Effector memory CD4-positive, alpha-beta T cell (primary cell): ENCODE results near the gene SAE1.
"Not testable (repeated sequence)": the region's sequence is repeated elsewhere in the genome, so short reads cannot be mapped to it uniquely, and the experiment has no call there.

ENCODE experiments used
- DNase-seq, 3 donors: peaks; one replicate each; pipeline ENCODE4 v3.0.0-alpha.2; 2020
- H3K27ac ChIP-seq: 2 replicates; pipeline ENCODE4 v1.7.0; 2013; ENCODE audit warnings: mild to moderate bottlenecking, low read length, moderate library complexity; ENCODE audit not compliant: insufficient read depth, poor library complexity, severe bottlenecking
- H3K27me3 ChIP-seq: replicated peaks from 2 replicates; pipeline ENCODE4 v1.7.0; 2013; ENCODE audit warnings: mild to moderate bottlenecking, low read length; ENCODE audit not compliant: insufficient read depth, control insufficient read depth, poor library complexity, severe bottlenecking
- H3K36me3 ChIP-seq: 2 replicates; pipeline ENCODE4 v1.7.0; 2013; ENCODE audit warnings: mild to moderate bottlenecking, low read length, moderate library complexity; ENCODE audit not compliant: control insufficient read depth, insufficient read depth
- H3K4me1 ChIP-seq: 2 replicates; pipeline ENCODE4 v1.7.0; 2013; ENCODE audit warnings: low read length, mild to moderate bottlenecking; ENCODE audit not compliant: control insufficient read depth, insufficient read depth, poor library complexity, severe bottlenecking
- H3K4me3 ChIP-seq: 2 replicates; pipeline ENCODE4 v1.7.0; 2013; ENCODE audit warnings: low read length, low read depth, mild to moderate bottlenecking; ENCODE audit not compliant: insufficient read depth, poor library complexity, severe bottlenecking
- H3K9me3 ChIP-seq: 2 replicates; pipeline ENCODE4 v1.7.0; 2013; ENCODE audit warnings: mild to moderate bottlenecking, low read length, moderate library complexity; ENCODE audit not compliant: control insufficient read depth

Gene SAE1

DNA sequence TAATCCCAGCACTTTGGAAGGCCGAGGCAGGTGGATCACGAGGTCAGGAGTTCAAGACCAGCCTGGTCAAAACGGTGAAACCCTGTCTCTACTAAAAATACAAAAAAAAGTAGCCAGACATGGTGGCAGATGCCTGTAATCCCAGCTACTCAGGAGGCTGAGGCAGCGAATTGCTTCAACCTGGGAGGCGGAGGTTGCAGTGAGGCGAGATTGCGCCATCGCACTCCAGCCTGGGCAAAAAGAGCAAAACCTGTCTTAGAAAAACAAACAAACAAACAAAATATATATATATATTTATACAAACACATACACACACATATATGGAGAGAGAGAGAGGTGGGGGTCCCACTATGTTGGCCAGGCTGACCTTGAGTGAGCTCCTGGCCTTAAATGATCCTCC is 122.4 kb downstream of the SAE1 start:
- H3K9me3 ChIP-seq, H3K4me3 ChIP-seq, H3K27me3 ChIP-seq, H3K27ac ChIP-seq, H3K4me1 ChIP-seq, H3K36me3 ChIP-seq, DNase-seq: not testable (repeated sequence)

DNA sequence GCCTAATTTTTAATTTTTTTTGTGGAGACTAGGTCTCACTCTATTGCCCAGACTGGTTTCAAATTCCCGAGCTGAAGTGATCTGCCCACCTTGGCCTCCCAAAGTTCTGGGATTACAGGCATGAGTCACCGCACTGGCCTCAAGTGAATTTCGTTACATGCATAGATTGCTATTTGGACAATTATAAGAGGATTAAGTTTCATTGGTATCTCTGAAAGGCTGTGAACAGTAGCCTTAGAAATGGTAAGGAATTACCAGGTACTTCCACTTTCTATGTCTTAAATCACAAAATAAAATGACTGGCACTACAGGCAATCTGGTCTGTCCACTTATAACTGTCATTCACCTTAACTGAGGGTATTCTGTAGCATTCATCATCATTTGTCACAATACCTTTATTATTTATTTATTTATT is 122.8 kb downstream of the SAE1 start:
- Histone ChIP-seq H3K9me3 (no peaks in the 10 kb centered on the region), H3K27me3 (no peaks in the 10 kb centered on the region), H3K4me3 (no peak overlapping the region), H3K36me3 (peaks cover 3% of the 10 kb centered on the region), H3K27ac (no peak overlapping the region), H3K4me1 (peaks cover 9% of the 10 kb centered on the region)
- no peak for DNase-seq

DNA sequence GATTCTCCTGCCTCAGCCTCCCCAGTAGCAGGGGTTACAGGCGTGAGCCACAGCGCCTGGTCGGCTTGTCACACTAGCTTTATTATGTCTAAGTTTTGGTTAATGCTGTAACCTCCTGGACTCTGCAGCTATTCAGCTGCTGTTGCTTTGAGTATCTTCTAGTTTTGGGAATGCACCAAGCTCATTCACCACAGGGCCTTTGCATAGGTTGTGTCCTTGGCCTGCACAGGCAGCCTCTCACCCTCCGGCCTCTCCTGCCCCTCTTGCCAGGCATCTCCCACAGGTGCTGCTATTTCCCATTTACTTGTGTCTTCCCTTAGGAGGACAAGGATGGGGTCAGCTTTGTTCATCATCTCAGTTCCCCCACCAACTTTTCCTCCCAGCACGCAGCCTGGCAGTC is 123.3 kb downstream of the SAE1 start:
- no peak for DNase-seq
- Histone ChIP-seq H3K27ac (no peak overlapping the region), H3K4me1 (peaks cover 9% of the 10 kb centered on the region), H3K27me3 (no peaks in the 10 kb centered on the region), H3K4me3 (no peak overlapping the region), H3K9me3 (no peaks in the 10 kb centered on the region), H3K36me3 (peaks cover 8% of the 10 kb centered on the region)

GRCh38 chr19:47255879-47256692 is 125.5 kb downstream of the SAE1 start, which contains the start of gene CCDC9:
CCDC9 (plus strand) TSS chr19:47256525; CDS start chr19:47258401, 1,876 bp downstream.
- peaks cover 29% of the 10 kb centered on the region for H3K36me3 ChIP-seq
- no peaks in the 10 kb centered on the region for H3K27me3 ChIP-seq
- DNase-seq, result peak in 2 of 3 donors; percentile 88 to 89
- H3K4me1 ChIP-seq, result peaks cover 9% of the 10 kb centered on the region
- H3K9me3 ChIP-seq, result no peaks in the 10 kb centered on the region
- peak within 1 kb of the TSS; percentile 58 for H3K4me3 ChIP-seq
- H3K27ac ChIP-seq, result peak within 1 kb of the TSS; percentile 81

DNA sequence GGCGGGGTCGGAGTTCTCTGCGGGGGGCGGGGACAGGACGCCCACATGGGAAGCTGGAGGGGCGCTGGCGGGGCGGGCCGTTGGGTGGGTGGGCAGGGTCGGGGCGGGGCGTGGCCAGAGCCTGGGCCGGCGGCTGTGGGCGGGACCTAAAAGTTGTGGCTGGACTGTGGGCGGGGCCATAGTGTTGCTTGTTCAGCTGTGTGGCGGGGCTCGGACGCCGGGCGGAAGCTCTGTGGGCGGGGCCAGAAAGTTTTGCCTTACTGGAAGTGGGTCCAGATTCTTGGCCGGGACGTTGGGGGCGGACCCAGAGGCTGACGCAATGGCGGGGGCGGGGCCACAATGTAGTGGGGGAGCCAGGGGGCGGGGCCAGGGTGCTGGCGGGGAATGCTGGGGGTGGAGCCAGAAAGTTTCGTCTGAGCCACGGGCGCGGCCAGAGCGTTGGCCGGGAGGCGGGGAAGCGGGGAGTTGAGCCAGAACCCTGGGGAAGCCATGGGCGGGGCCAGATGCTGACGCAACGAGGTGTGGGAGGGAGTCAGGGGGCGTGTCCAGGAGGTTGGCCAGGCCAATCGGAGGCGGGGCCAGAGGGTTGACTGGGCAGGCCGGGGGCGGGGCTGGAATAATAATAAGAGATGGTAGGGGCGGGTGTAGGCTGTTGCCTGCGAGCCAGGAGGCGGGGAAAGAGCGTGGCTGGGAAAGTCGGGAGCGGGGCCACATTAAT is 126.2 kb downstream of the SAE1 start:
- Histone ChIP-seq H3K4me1 (peaks cover 9% of the 10 kb centered on the region), H3K36me3 (peaks cover 33% of the 10 kb centered on the region), H3K27me3 (no peaks in the 10 kb centered on the region), H3K4me3 (peak overlapping the region; percentile 58), H3K27ac (peak overlapping the region; percentile 81), H3K9me3 (no peaks in the 10 kb centered on the region)
- DNase-seq, result peak; percentile 96 to 99 (median 98)

DNA sequence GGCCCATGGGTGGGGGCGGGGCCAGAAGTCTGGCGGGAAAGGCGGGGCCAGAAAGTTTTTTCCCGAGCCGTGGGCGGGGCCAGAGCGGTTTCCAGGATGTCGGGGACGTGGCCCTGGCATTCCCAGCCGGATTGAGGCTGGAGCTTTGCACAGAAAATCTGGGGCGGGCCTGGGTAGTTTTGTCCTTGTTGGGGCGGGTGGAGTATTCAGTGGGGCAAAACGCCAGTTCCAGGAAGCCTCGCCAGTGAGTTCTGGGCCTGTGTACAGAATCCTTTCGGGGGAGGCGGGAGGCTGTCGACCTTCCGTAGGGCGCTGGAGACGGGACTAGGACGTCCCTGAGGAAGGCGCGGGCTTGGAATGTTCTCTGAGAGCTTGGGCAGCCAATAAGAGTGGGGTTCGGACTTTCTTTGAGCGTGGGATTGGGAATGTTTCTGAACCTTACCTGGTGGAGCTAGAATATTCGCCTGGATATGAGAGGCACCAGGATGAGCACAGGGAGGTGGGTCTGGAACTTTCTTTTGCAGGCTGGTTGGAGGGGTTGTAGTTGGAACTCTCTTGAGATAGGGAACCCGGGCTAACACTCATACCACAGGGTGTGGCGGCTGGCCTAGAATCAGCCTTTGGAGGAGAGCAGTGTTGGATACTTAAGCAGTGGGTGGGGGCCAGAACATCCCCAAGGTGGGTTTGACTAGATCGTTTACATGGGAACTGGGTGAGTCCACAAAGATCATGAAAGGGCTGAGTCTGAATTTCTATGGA is 127.0 kb downstream of the SAE1 start:
- Histone ChIP-seq H3K4me1 (peaks cover 9% of the 10 kb centered on the region), H3K27ac (peak overlapping the region; percentile 14)

DNA sequence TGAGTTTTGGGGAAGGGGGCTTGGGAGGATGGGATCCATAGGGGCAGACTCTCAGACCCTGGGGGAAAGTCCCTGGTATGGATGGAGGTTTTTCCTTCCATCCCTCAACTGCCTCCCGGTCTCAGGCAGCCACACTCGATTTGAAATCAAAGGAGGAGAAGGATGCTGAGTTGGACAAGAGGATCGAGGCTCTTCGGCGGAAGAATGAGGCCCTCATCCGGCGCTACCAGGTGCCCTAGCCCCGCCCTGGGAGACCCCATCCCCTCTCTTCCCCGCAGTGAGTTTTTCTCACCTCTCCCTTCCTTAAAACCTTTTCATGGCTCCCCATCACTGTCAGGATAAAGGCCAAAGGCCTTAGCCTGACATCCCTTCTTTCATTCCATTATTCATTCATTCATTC is 127.8 kb downstream of the SAE1 start:
- Histone ChIP-seq H3K9me3 (no peaks in the 10 kb centered on the region), H3K4me3 (no peak overlapping the region), H3K4me1 (peaks cover 9% of the 10 kb centered on the region), H3K27ac (no peak overlapping the region), H3K36me3 (peaks cover 37% of the 10 kb centered on the region), H3K27me3 (no peaks in the 10 kb centered on the region)
- no peak for DNase-seq

More for the DNA sequence above, 127.0 kb downstream of the SAE1 start:
- peak overlapping the region; percentile 58 for H3K4me3 ChIP-seq
- peaks cover 33% of the 10 kb centered on the region for H3K36me3 ChIP-seq
- DNase-seq, result no peak
- no peaks in the 10 kb centered on the region for H3K9me3 ChIP-seq
- no peaks in the 10 kb centered on the region for H3K27me3 ChIP-seq

DNA sequence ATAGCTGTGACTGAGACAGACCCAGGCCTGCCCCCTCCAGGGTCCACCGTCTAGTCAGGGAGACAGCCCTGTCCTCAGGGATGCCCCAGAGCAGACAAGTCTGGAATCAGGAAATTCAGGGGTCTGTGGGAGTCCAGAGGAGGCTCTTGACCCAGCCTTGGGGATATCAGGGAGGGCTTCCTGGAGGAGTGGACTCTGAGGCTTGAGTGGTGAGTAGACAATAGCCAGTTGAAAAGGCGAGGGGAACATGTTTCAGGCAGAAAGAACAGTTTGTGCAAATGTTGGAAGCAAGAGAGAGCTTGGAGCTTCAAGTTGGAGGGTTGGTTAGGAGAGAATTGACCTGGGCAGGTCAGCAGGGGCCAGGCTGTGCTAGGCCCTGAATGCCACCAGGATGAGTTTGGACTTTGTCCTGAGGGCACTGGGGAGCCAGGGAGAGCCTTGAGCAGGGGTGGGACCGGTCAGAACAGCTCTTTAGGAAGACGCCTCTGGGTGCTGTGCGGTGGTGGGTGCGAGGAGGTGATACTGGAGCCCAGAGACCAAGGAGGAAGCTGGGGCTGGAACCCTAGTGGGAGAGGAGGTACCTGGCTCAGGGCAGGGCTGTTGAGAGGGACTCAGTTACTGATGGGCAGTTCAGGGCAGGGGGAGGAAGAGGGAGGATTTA is 128.4 kb downstream of the SAE1 start:
- H3K4me1 ChIP-seq, result peaks cover 9% of the 10 kb centered on the region
- DNase-seq, result no peak
- no peaks in the 10 kb centered on the region for H3K9me3 ChIP-seq

More for the DNA sequence above, 128.4 kb downstream of the SAE1 start:
- peaks cover 37% of the 10 kb centered on the region for H3K36me3 ChIP-seq
- H3K4me3 ChIP-seq, result no peak overlapping the region
- no peaks in the 10 kb centered on the region for H3K27me3 ChIP-seq
- no peak overlapping the region for H3K27ac ChIP-seq
